ENCODE data around the gene OAF.

OAF gene

DNA sequence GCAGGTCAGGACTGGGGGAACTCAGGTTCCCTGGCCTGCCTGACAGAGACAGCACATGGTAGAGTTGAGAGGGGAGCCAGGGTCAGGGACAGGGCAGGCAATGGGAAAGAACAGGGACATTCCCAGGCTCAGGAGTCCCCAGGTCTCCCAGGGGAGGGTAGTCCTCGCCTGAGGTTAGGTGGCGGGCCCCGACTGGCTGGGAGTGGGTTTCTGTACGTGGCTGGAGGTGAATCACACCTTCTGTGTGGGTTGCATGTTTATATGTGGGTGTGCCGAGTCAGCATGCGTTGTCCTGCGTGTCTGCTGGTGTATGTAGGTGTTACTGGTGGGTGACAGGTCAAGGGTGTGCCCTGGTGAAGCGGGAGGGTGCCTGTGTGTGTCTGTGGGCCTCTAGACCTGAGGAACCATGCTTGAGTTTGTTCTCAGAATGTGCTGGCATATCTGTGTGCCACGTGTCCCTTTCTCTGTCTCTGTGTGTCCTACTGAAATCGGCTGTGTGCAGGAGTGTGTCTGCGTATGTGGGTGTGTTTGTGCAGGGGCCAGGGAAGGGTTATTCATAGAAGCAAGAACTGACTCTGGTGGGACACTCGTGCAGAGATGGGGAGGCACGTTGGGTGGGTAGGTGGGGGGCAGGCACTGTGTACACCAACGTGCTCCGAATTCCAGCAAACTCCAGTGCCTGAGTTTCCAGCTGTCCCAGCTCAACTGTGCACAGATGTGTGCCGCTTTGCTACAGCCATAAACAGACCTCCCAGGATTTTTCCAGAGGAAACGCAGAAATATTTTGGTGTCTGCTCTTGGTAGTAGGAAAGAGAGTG lies 23.8 kb upstream of the OAF start:
- ChIA-PET CTCF (interaction anchor here (1.2 kb wide), 1 partner anchor 43 kb away, joined by 3 read pairs; no protein-coding TSS in a partner anchor), POLR2A (interaction anchor here (0.6 to 1.5 kb wide), 4 partner anchors 11 to 22 kb away, joined by 3 to 5 read pairs (median 3); no protein-coding TSS in a partner anchor)
- DNase-seq (ENCODE audit: extremely low spot score): no peak
- no peak for TF ChIP-seq SUZ12 (IDR thresholded peaks at IDR 0.05)
- TF ChIP-seq, protein P1, sequence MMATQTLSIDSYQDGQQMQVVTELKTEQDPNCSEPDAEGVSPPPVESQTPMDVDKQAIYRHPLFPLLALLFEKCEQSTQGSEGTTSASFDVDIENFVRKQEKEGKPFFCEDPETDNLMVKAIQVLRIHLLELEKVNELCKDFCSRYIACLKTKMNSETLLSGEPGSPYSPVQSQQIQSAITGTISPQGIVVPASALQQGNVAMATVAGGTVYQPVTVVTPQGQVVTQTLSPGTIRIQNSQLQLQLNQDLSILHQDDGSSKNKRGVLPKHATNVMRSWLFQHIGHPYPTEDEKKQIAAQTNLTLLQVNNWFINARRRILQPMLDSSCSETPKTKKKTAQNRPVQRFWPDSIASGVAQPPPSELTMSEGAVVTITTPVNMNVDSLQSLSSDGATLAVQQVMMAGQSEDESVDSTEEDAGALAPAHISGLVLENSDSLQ (IDR thresholded peaks at IDR 0.05): no peak
- no peak for TF ChIP-seq FOXK2 (IDR thresholded peaks at IDR 0.05)
- no peak for TF ChIP-seq L3MBTL2 (conservative IDR thresholded peaks at IDR 0.05)
- TF ChIP-seq CTBP1 (IDR thresholded peaks at IDR 0.05; ENCODE audit: borderline replicate concordance): no peak
- TF ChIP-seq HDGF (IDR thresholded peaks at IDR 0.05; ENCODE audit: borderline replicate concordance): no peak
- no peak for TF ChIP-seq FOXM1 (IDR thresholded peaks at IDR 0.05; ENCODE audit: borderline replicate concordance)
- TF ChIP-seq SP1 (IDR thresholded peaks at IDR 0.05): no peak
- TF ChIP-seq BHLHE40 (IDR thresholded peaks at IDR 0.05; ENCODE audit: borderline replicate concordance): no peak

DNA sequence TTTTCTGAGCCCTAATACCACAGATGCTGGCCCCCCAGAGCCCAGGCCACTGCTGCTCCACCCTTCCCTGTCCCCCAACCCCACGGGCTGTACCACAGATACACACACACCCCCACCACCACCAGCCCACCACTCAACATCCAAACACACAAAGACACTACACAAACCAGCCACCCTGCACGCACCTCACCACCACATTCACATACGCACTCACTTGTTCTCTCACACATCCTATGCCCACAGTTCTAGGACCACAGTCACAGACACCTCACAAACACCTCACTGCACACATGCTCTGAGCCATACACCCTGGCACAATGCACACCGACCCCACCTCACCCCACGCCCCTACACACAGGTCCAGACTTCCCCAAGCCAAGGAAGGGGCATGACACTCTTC lies 22.5 kb upstream of the OAF start:
- POLR2A ChIA-PET: interaction anchor here (1.5 kb wide), 1 partner anchor 20 kb away, joined by 3 read pairs; no protein-coding TSS in a partner anchor
- no peak for DNase-seq (ENCODE audit: extremely low spot score)
- TF ChIP-seq FOXK2 (IDR thresholded peaks at IDR 0.05) (no peak), L3MBTL2 (conservative IDR thresholded peaks at IDR 0.05) (no peak), CTBP1 (IDR thresholded peaks at IDR 0.05; ENCODE audit: borderline replicate concordance) (no peak), FOXM1 (IDR thresholded peaks at IDR 0.05; ENCODE audit: borderline replicate concordance) (no peak), ELF4 (IDR thresholded peaks at IDR 0.05) (no peak), SUZ12 (IDR thresholded peaks at IDR 0.05) (no peak)
- TF ChIP-seq, protein P1 (IDR thresholded peaks at IDR 0.05): no peak
- CTCF ChIA-PET: no interaction called here

- DNase-seq (ENCODE audit: extremely low spot score): no peak
- CTCF ChIA-PET: no interaction called here
- no peak for TF ChIP-seq TARDBP (IDR thresholded peaks at IDR 0.05)
- no peak for TF ChIP-seq HDGF (IDR thresholded peaks at IDR 0.05; ENCODE audit: borderline replicate concordance)
- TF ChIP-seq BHLHE40 (IDR thresholded peaks at IDR 0.05; ENCODE audit: borderline replicate concordance): no peak
- no peak for TF ChIP-seq CTBP1 (IDR thresholded peaks at IDR 0.05; ENCODE audit: borderline replicate concordance)
- TF ChIP-seq ZNF384 (IDR thresholded peaks at IDR 0.05): no peak
- no peak for TF ChIP-seq FOXM1 (IDR thresholded peaks at IDR 0.05; ENCODE audit: borderline replicate concordance)
- TF ChIP-seq, protein P1 (IDR thresholded peaks at IDR 0.05): no peak
- no peak for TF ChIP-seq L3MBTL2 (conservative IDR thresholded peaks at IDR 0.05)
- TF ChIP-seq FOXK2 (IDR thresholded peaks at IDR 0.05): no peak
- TF ChIP-seq SUZ12 (IDR thresholded peaks at IDR 0.05): no peak
- no peak for TF ChIP-seq ELF4 (IDR thresholded peaks at IDR 0.05)
- POLR2A ChIA-PET: no interaction called here
Measured at GRCh38 chr11:120188811-120189455, 21.9 kb upstream of the OAF start.

DNA sequence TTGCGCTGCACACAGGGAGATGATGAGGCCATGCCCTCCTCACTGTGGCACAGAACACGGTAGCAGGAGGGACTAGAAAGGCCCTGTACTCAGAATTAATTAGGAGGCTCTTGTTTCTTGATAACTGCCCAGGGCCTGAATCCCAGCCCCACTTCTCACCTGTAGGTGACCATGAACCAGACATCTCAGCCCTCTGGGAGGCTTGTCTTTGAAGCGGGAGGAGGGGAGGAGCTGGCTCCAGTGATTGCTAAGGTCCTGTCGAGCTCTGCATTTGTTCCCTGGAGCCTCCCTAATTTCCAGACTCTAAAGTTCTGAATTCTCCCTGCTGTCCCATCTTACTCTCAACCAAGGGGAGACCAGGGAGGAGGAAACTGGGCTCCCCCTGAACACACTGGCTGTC lies 19.8 kb upstream of the OAF start:
- no peak for DNase-seq (ENCODE audit: extremely low spot score)
- ChIA-PET POLR2A (no interaction called here), CTCF (interaction anchor here (1.2 kb wide), 1 partner anchor 14 kb away, joined by 3 read pairs; no protein-coding TSS in a partner anchor)
- no peak for TF ChIP-seq BHLHE40 (IDR thresholded peaks at IDR 0.05; ENCODE audit: borderline replicate concordance)
- TF ChIP-seq ARNT (IDR thresholded peaks at IDR 0.05): no peak
- TF ChIP-seq SUZ12 (IDR thresholded peaks at IDR 0.05): no peak
- TF ChIP-seq TARDBP (IDR thresholded peaks at IDR 0.05): no peak
- no peak for TF ChIP-seq SP1 (IDR thresholded peaks at IDR 0.05)
- TF ChIP-seq FOXA1 (IDR thresholded peaks at IDR 0.05): no peak
- TF ChIP-seq HDGF (IDR thresholded peaks at IDR 0.05; ENCODE audit: borderline replicate concordance): no peak
- no peak for TF ChIP-seq LEF1 (IDR thresholded peaks at IDR 0.05; ENCODE audit: borderline replicate concordance)
- TF ChIP-seq FOXM1 (IDR thresholded peaks at IDR 0.05; ENCODE audit: borderline replicate concordance): no peak
- TF ChIP-seq, protein P1 (IDR thresholded peaks at IDR 0.05): no peak
- no peak for TF ChIP-seq CTBP1 (IDR thresholded peaks at IDR 0.05; ENCODE audit: borderline replicate concordance)
- no peak for TF ChIP-seq FOXK2 (IDR thresholded peaks at IDR 0.05)
- TF ChIP-seq L3MBTL2 (conservative IDR thresholded peaks at IDR 0.05): no peak
- TF ChIP-seq ZNF384 (IDR thresholded peaks at IDR 0.05): no peak
- no peak for TF ChIP-seq ELF4 (IDR thresholded peaks at IDR 0.05)
- no peak for TF ChIP-seq NFRKB (IDR thresholded peaks at IDR 0.05)

- ChIA-PET POLR2A (no interaction called here), CTCF (interaction anchor here (0.6 kb wide), 1 partner anchor 125 kb away, joined by 3 read pairs; no protein-coding TSS in a partner anchor)
- TF ChIP-seq FOXA1 (IDR thresholded peaks at IDR 0.05): no peak
- no peak for TF ChIP-seq SUZ12 (IDR thresholded peaks at IDR 0.05)
- no peak for TF ChIP-seq LEF1 (IDR thresholded peaks at IDR 0.05; ENCODE audit: borderline replicate concordance)
- no peak for TF ChIP-seq ARNT (IDR thresholded peaks at IDR 0.05)
- DNase-seq (ENCODE audit: extremely low spot score): no peak
Measured at GRCh38 chr11:120192831-120193625, 17.8 kb upstream of the OAF start.
